HK-2 (cell line): ENCODE data around the gene P2RY2.
"Not testable (repeated sequence)": the region's sequence is repeated elsewhere in the genome, so short reads cannot be mapped to it uniquely, and the experiment has no call there.

Experiments used
- DNase-seq: peaks from one replicate; pipeline ENCODE4 v3.0.0-alpha.2; 2018; ENCODE audit not compliant: unreplicated experiment

The P2RY2 gene

GRCh38 chr11:73188301-73188700 is 29.8 kb upstream of the P2RY2 start:
- DNase-seq = no peak

- no peak for DNase-seq
These were observed 28.8 kb upstream of the P2RY2 start for GRCh38 chr11:73189315-73189714.

DNA sequence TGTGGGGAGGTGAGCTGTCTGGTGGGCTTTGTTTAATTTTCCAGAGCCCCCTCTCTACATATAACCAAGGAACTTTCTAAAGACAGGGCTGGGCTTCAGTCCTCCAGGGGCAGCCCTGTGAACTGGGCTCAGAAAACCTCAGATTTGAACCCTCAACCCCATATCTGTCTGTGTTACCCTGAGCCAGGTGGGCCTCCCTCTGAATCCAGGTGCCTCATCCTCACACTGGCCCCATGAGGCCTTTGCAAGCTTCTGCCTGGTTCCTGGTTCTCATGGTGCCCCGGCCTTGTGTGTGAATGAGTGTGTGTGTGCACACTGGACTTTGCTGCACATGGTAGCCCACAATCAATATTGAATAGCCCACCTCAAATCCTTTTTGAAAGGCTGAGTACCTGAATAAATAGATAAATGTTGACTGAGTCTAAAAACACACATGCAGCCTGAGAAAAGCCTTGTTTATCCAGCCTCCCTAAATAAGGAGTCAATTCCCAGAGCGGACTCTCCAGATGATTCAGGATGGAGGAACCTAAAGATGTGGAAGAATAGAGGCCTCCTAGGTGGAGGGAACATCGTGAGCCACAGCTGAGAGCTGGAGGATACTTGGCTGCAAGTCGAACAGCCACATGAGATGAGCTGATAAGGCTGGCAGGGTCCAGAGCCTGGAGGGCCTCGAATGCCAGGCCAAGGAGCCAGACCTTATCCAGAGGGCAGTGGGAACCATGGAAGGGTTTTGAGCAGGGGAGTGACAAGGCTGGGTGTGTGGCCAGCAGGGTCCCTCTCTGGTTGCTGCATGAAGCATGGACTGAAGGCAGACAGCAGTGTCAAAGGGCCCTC is 28.1 kb upstream of the P2RY2 start:
- no peak for DNase-seq

GRCh38 chr11:73190557-73190885 is 27.6 kb upstream of the P2RY2 start:
- DNase-seq = no peak

DNA sequence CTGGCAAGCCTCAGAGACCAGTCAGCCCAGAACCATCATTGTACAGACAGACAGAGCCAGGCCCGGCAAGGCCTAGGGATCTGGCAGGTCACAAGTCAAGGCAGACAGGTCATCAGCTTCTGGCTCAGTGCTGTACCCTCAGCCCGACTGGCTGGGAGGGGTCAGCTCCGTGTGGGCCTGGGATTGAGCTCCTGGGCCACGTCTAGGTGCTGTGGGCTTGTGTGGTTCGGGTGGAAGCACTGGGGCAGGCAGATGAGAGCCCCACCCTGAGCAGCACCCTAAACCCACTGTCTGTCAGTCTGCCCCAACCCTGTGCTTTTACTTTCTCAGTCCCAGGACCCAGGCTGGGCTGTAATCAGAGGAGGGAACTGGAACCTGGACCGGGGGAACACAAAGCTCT is 26.9 kb upstream of the P2RY2 start:
- DNase-seq = no peak

GRCh38 chr11:73192272-73192671 is 25.8 kb upstream of the P2RY2 start:
- no peak for DNase-seq

- no peak for DNase-seq
These were observed 24.6 kb upstream of the P2RY2 start for GRCh38 chr11:73193251-73194033.

GRCh38 chr11:73194034-73194507 is 24.0 kb upstream of the P2RY2 start:
- DNase-seq = no peak

GRCh38 chr11:73194593-73194992 is 23.5 kb upstream of the P2RY2 start:
- no peak for DNase-seq

DNA sequence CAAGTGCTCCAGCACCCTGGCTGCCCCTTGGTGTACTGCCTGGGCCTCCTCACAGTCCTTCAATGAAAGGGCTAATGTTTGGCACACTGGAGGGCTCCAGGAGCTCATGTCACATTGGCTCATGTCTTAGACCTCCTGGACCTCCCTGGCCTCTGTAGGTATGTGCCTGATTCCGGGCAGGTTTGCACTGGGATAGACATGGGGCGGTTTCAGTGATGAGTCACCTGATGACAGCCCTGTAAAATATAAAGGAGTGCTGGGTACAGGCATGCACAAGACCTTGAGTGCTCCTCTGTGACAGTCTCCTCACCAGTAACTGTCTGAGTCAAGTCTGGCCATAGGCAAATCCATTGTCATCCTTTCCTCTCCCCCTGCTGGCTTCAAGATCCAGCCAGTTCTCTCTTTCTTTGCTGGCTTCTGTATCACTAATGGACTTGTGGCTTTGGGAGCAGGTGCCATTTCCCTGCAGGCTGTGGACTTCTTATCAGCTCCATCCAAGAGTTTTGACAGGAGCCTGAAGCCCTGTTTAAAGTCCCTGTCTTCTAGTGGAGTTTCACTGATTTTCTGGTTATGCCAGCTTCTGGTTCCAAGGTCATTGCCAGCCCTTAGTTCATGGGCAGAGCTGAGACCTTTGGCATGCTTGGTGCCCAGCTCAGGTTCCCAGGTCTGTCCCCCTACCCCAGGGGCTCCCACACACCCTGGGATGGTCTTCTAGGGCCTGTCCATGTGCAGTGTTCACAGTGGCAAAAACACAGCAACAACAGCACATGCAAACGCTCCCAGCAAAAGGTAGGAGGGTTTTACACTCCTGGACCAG is 22.7 kb upstream of the P2RY2 start:
- DNase-seq = peak; percentile 53

DNA sequence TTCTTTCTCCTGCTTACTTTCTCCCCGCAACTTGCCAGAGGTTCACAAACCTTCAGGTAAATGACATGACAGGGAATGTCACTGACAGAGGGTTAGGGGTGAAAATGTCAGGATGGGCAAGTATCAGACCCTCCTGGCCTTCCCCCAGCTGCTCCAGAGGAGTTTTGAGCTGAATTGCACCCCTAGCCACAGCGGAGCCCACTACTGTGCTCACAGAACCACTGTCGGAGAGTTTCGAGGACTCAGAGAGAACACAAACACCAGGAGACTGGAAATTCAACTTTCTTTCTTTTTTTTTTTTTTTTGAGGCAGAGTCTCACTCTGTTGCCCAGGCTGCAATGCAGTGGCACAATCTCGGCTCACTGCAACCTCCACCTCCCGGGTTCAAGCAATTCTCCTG is 21.5 kb upstream of the P2RY2 start:
- no peak for DNase-seq

DNA sequence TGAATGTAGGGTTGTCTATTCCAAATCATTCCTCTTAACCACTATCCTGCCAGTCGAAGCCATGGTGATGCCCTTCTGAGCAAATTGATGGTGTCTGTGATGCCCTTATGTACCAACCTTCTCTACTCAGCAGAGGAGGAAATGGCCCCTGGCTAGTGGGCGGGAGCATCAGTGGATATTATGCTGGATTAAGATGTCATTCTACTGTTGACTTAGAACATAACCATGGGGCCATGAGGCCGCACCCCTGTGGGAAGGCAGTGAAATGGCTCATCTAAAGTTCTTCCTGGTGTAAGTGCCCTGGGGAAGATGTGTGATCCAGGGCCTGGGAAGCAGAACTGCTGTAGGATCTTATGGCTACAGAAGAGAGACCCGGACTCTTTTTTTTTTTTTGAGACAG is 20.7 kb upstream of the P2RY2 start:
- no peak for DNase-seq

DNA sequence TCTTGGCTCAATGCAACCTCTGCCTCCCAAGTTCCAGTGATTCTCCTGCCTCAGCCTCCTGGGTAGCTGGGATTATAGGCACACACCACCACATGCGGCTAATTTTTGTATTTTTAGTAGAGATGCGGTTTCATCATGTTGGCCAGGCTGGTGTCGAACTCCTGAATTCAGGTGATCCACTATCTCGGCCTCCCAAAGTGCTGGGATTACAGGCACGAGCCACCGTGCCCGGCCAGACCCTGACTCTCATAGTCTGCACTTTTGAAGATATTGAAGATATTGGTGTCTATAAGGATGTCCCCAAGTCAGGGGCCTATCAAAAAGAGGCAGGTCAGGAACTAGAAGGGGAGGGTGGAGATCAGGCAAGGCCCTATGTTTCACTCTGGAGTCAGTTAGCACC is 20.3 kb upstream of the P2RY2 start:
- not testable (repeated sequence) for DNase-seq

GRCh38 chr11:73198677-73199076 is 19.4 kb upstream of the P2RY2 start:
- DNase-seq = no peak

DNA sequence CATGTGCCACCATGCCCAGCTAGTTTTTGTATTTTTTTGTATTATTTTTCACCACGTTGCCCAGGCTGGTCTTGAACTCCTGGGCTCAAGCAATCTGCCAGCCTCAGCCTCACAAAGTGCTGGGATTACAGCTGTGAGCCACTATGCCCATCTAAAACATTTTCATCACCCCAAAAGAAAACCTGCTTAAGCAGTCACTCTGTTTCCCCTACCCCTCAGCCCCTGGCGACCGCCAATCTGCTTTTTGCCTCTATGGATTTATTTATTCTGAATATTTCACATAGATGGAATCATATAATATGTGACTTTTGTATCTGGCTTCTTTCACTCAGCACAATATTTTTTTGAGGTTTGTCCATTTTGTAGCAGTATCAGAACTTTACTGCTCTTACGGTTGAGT is 18.6 kb upstream of the P2RY2 start:
- no peak for DNase-seq

DNA sequence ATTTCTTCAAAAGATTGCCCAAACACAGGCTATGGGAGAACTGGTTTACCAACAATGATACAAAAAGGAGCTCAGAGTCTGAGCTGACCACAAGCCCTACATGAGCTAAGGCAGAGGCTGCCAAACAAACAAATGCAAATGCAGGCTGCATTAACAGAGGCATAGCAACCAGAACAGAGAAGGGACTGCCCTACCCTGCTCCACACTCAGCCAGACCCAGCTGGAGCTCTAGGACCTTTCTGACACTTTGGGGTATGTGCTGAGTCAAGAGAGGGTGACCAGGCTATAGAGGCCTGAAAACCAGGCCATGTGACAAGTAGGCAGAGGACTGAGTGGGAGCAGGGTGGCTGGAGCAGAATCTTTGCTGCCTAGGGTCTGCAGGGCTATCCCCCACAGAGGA is 17.8 kb upstream of the P2RY2 start:
- no peak for DNase-seq

DNA sequence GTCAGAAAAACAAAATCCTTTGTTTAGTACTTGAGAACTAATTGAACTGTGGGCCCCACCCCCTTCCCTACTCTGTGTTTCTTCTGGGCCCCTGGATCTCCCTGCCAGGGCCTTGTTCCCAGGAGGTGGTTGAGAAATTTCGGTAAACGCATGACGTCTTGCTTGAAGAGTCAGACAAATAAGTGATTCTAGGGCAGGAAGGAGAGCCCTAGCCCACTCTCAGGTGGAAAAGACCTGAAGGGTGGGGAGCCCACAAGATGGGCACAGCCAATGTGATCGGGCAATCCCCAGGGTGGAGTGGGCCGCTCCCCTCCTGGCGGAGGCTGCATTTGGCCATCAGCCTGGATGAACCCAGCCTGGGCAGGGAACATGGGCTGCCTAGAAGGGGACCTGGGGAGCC is 16.8 kb upstream of the P2RY2 start:
- DNase-seq = no peak

GRCh38 chr11:73201888-73202780 is 15.9 kb upstream of the P2RY2 start:
- DNase-seq = no peak

- no peak for DNase-seq
These were observed 14.8 kb upstream of the P2RY2 start for GRCh38 chr11:73203322-73203721.

DNA sequence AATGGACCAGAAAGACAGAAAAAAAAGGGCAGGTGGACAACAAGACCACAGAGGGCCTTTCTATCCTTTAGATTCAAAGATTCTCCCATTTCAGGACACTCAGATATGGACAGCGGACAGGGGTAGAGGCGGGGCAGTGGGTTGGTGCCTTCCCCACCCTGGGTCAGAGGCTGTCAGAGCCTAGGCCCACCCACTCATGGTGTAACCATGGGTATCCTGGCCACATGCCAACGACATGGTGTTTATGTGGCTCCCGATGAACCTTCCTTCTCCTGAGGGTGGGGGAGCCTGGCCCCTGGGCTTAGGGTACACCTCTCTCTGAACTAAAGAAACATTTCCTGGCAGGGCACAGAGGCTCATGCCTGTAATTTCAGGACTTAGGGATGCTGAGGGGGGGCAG is 14.3 kb upstream of the P2RY2 start:
- no peak for DNase-seq

DNA sequence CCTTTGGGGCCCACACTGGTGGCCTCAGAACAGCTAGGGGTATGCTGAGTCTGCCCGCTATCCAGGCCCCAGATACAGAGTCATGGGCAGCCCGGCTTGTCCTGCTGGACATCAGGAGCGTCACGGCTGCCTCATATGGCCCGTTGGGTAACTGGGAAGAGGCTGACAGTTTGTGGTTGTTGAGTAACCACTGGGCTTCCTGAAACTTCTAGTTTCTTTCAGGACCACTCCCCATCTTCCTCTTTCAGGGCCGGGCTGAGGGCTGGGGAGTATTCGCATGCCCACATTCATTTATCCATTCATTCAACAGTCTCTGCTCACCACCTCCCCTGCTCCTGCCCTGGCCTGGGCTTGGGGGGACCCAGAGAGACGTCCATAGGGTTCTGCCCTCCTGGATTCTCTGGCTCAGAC is 13.4 kb upstream of the P2RY2 start:
- DNase-seq = no peak
